ENCODE results near the gene RAF1. TPM values are rescaled to one million over a fixed set of nuclear protein-coding genes. Genes with fewer than 3 reads are reported as not detected.

Gene RAF1
- total and polyA plus RNA-seq, 9 of the 15 experiments (the other 6 are each of a cell fraction or from before 2014, with no cell fraction given), result 28.0 to 183 (median 85.6) TPM

DNA sequence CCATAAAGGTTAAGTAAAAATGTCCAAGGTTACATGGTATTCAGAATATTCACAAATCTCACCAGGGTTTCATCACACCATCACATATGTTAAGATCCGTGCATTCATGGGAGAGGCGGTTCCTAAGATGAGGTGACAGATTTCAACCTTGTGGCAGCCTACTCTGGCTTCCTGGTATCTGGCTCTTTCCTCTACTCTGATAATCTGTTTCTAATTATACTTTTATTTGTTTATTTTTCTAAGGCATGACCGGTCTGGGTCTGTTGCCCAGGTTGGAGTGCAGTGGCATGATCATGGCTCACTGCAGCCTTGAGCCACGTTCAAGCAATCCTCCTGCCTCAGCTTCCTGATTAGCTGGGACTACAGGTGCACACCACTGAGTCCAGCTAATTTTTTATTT is 34.4 kb downstream of the RAF1 start:
- peak; percentile 32; the same call in 2 of the 3 replicates for ATAC-seq
- in situ Hi-C loops (cut with MboI) (no loop called here), intact Hi-C loops (cut with micrococcal nuclease) (loop anchor here (5.0 kb wide), 1 partner anchor 33 kb away; the partner anchor contains the start of gene RAF1)
- H2AFZ ChIP-seq (ENCODE audit: low read depth, low read length), result no peak overlapping the region
- no peaks in the 10 kb centered on the region for H3K9me3 ChIP-seq (replicated peaks; ENCODE audit: control insufficient read depth, insufficient read depth, low read depth, low read length)
- DNase-seq (ENCODE audit: extremely low read depth in 1 of 4, low spot score in 3 of 4), result no peak
- CTCF ChIA-PET (ENCODE audit: low intra/inter-chr PET ratio), result no interaction called here
- H3K27me3 ChIP-seq (ENCODE audit: control insufficient read depth in 2 of 2, insufficient read depth in 2 of 2, low read length in 2 of 2), result no peaks in the 10 kb centered on the region
- 8% methylated on average over 4 of the region's 4 CpGs for WGBS (ENCODE audit: insufficient coverage, low coverage, missing lambda C conversion rate)
- H3K4me2 ChIP-seq (ENCODE audit: insufficient read depth, low read length), result no peak overlapping the region
- no peak overlapping the region for H3K27ac ChIP-seq (ENCODE audit: extremely low read depth, low read depth, low read length)
- peaks cover 96% of the 10 kb centered on the region for H3K79me2 ChIP-seq (ENCODE audit: control insufficient read depth, insufficient read depth, low read length)
- POLR2A ChIA-PET, result interaction anchor here (0.9 kb wide), 1 partner anchor 31 kb away, joined by 3 read pairs; no protein-coding TSS in a partner anchor
- no peak overlapping the region for H3K4me3 ChIP-seq
- no peak overlapping the region for H3K9ac ChIP-seq (ENCODE audit: insufficient read depth in 1 of 2, low read depth in 2 of 2, low read length in 2 of 2)
- 0 out of 3 replicates have a peak, but pooled peaks cover under 1% of the 10 kb centered on the region for H3K36me3 ChIP-seq (ENCODE audit: control insufficient read depth, insufficient read depth, low read length)
- H3K4me1 ChIP-seq (replicated peaks in 1 of 2; ENCODE audit: control insufficient read depth in 2 of 2, insufficient read depth in 2 of 2, low read length in 2 of 2), result peaks cover 45 to 53% of the 10 kb centered on the region in 2 experiments
- no TSS peak for BruUV-seq (replicated peaks)
- FAIRE-seq, result no peak
- no peaks in the 10 kb centered on the region for H3K9me1 ChIP-seq (ENCODE audit: control insufficient read depth, insufficient read depth, low read length)
- peaks cover 21% of the 10 kb centered on the region for H4K20me1 ChIP-seq (replicated peaks; ENCODE audit: control insufficient read depth, insufficient read depth, low read length)
- TF ChIP-seq GTF2F1 (IDR thresholded peaks at IDR 0.05; ENCODE audit: low read depth, low read length) (no peak), U2AF1 (optimal IDR thresholded peaks at IDR 0.05; ENCODE audit: low read depth, low read length) (no peak), PURB (CRISPR knock-in tag; IDR thresholded peaks at IDR 0.05; ENCODE audit: low read depth) (no peak), ZNF778 (CRISPR knock-in tag; IDR thresholded peaks at IDR 0.05) (no peak), C11orf30 (IDR thresholded peaks at IDR 0.05; ENCODE audit: low read depth) (peak; percentile 7; the same call in 1 of the 2 replicates), KLF13 (tag; IDR thresholded peaks at IDR 0.05; ENCODE audit: borderline replicate concordance, low read depth) (no peak), KLF16 (IDR thresholded peaks at IDR 0.05) (no peak), BRD9 (IDR thresholded peaks at IDR 0.05; ENCODE audit: low read depth, partially characterized antibody) (no peak), STAT5A (IDR thresholded peaks at IDR 0.05; ENCODE audit: borderline replicate concordance, low read length) (no peak), PTRF (tag; IDR thresholded peaks at IDR 0.05) (no peak), WHSC1 (IDR thresholded peaks at IDR 0.05; ENCODE audit: low read length) (no peak), CBFA2T3 (IDR thresholded peaks at IDR 0.05) (0 out of 2 replicates have a peak, but pooled peaks have one; percentile 28), SIN3B (IDR thresholded peaks at IDR 0.05; ENCODE audit: low read depth) (no peak)
- TF ChIP-seq, protein P1, sequence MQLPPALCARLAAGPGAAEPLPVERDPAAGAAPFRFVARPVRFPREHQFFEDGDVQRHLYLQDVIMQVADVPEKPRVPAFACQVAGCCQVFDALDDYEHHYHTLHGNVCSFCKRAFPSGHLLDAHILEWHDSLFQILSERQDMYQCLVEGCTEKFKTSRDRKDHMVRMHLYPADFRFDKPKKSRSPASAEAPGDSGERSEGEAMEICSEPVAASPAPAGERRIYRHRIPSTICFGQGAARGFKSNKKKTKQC (CRISPR knock-in tag; IDR thresholded peaks at IDR 0.05), result no peak
- TF ChIP-seq, protein P2, sequence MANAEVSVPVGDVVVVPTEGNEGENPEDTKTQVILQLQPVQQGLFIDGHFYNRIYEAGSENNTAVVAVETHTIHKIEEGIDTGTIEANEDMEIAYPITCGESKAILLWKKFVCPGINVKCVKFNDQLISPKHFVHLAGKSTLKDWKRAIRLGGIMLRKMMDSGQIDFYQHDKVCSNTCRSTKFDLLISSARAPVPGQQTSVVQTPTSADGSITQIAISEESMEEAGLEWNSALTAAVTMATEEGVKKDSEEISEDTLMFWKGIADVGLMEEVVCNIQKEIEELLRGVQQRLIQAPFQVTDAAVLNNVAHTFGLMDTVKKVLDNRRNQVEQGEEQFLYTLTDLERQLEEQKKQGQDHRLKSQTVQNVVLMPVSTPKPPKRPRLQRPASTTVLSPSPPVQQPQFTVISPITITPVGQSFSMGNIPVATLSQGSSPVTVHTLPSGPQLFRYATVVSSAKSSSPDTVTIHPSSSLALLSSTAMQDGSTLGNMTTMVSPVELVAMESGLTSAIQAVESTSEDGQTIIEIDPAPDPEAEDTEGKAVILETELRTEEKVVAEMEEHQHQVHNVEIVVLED (CRISPR knock-in tag; IDR thresholded peaks at IDR 0.05), result no peak
- TF ChIP-seq, protein P3, sequence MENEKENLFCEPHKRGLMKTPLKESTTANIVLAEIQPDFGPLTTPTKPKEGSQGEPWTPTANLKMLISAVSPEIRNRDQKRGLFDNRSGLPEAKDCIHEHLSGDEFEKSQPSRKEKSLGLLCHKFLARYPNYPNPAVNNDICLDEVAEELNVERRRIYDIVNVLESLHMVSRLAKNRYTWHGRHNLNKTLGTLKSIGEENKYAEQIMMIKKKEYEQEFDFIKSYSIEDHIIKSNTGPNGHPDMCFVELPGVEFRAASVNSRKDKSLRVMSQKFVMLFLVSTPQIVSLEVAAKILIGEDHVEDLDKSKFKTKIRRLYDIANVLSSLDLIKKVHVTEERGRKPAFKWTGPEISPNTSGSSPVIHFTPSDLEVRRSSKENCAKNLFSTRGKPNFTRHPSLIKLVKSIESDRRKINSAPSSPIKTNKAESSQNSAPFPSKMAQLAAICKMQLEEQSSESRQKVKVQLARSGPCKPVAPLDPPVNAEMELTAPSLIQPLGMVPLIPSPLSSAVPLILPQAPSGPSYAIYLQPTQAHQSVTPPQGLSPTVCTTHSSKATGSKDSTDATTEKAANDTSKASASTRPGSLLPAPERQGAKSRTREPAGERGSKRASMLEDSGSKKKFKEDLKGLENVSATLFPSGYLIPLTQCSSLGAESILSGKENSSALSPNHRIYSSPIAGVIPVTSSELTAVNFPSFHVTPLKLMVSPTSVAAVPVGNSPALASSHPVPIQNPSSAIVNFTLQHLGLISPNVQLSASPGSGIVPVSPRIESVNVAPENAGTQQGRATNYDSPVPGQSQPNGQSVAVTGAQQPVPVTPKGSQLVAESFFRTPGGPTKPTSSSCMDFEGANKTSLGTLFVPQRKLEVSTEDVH (IDR thresholded peaks at IDR 0.05; ENCODE audit: low read depth, partially characterized antibody), result no peak

Data from K562 (cell line).